Measurements from ENCODE around the gene TSBP1.
"Not testable (repeated sequence)": the region's sequence is repeated elsewhere in the genome, so short reads cannot be mapped to it uniquely, and the experiment has no call there.

The TSBP1 gene

DNA sequence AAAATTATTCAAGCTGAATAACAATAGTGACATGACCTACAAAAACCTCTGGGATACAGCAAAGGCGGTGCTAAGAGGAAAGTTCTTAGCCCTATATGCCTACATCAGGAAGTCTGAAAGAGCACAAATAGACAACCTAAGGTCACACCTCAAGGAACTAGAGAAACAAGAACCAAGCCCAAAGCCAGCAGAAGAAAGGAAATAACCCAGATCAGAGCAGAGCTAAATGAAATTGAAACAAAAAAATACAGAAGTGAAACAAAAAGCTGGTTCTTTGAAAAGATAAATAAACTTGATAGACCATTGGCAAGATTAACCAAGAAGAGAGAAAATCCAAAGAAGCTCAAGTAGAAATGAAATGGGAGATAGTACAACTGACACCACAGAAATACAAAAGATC is 100.3 kb downstream of the TSBP1 start:
- DNase-seq = no peak

DNA sequence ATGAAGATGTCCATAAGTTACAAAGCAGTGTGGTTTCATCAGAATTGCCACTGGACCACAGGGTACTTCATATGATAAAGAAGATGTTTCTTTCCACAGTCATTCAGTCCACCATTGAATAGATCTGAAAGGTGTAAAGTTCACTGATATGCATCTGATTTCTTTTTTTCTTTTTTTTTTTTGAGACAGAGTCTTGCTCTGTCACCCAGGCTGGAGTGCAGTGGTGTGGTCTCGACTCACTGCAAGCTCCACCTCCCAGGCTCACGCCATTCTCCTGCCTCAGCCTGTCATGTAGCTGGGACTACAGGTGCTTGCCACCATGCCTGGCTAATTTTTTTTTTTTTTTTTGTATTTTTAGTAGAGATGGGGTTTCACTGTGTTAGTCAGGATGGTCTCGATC is 103.2 kb downstream of the TSBP1 start:
- not testable (repeated sequence) for DNase-seq

DNA sequence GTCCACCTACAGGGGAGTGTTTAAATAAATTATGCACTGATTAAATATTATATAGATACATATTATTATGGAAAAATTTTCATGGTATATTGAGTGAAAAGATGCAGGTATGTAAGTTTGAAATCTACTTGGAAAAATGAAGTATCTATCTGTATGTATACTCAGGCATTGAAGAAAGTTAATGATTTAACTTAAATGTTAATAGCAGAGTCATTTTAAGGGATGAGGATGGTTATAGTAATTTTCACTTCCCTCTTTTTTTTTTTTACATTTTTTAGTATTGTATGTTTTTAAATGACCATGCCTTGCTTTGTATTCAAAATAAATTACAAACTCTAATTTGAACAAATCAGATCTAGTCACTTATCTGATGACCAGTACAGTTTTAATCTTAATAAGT is 104.7 kb downstream of the TSBP1 start:
- no peak for DNase-seq

DNA sequence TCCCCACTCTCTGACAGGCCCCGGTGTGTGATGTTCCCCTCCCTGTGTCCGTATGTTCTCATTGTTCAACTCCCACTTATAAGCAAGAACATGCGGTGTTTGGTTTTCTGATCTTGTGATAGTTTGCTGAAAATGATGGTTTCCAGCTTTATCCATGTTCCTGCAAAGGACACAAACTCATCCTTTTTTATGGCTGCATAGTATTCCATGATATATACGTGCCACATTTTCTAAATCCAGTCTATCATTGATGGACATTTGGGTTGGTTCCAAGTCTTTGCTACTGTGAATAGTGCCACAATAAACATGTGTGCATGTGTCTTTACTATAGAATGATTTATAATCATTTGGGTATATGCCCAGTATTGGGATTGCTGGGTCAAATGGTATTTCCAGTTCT is 114.4 kb downstream of the TSBP1 start:
- not testable (repeated sequence) for DNase-seq

DNA sequence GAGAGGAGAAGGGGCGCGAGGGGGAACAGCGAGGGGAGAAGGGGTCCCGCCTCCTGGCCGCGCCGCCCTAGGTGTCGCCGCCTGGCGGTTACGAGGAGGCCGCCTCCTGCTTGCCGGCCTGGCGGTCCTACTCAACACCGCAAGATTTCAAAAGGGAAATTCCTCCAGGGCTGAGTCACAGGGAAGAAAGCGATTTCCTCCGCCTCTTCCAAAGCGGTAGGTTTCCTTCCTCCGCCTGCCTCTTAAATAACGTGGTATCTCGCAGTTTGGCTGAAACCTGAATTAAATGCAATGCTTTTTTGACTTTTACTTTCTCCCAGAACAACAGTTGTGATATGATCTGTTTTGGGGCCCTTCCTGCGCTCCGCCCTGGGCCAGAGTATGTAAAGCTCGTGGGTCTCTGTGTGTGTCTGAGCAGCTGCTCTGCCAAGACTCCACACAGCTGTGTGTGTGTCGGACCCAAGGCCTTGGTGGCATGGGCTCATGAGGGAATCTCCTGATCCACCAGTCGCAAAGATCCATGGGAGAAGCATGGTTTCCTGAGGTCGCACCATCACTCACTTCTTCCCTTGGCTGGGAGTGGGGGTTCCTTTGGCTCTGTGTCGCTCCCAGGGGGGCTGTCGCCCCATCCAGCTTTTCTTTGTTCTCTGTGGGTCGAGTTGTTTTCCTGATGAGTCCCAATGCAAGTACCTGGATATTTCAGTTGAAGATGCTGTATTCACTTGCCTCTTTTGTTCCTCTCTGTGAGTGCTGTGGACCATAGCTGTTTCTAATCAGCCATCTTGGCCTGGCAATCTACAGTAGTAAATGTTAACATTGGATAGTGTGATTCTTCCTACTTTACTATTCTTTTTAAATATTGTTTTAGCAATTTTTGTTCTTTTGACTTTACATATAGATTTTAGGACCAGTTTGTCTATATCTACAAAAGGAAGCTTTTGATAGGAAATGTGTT is 116.2 kb downstream of the TSBP1 start:
- no peak for DNase-seq

DNA sequence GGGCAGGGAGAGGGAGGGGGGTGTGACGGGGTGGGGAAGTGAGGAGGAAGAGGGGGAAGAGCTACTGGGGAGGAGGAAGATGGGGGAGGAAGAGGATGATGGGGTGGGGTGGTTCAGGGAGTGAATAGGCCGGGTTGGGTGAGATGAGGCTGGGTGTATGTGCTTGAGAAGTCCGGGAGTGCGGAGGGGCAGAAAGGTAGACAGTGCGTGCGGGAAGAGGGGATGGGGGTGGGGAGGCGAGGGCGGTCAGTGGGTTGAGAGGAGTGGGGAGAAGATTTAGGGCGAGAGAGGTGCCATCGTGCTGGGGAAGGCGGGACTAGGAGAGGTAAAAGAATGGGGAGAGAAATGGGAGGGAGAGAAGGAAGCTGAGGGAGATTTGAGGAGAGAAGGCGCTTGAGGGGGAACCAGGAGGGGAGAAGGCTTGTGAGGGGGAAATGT is 116.9 kb downstream of the TSBP1 start:
- DNase-seq = no peak

DNA sequence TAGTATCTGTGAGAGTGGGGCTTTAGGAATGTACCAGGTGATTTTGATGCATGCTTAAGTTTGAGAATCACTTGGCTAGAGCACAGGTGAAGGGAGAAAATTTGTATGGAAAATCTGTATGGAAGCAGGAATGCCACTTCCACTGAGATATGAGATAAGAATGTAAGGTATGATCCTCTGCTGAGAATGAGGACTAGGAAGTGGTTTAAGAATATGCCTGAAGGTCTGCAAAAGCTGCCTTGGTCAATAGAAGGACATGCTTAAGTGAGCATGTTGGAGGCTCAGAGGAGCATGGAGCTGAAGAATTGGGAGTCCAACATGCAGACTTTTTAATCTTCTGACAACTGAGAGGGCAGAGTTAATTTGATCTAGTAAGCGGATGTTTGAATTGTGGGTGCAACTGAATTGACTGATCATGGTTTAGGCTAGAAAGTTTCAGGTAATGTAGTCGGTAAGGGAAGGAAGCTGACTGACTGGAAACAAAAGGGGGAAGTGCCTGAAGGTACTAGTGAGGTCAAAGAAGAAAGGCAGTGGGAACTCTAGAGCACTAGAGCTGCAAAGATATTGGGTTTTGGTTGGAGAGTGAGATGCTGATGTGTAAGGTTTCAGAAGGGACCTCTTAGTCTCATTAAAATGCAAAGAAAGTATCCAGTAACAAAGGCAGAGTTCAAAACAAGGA is 119.2 kb downstream of the TSBP1 start:
- DNase-seq = no peak

DNA sequence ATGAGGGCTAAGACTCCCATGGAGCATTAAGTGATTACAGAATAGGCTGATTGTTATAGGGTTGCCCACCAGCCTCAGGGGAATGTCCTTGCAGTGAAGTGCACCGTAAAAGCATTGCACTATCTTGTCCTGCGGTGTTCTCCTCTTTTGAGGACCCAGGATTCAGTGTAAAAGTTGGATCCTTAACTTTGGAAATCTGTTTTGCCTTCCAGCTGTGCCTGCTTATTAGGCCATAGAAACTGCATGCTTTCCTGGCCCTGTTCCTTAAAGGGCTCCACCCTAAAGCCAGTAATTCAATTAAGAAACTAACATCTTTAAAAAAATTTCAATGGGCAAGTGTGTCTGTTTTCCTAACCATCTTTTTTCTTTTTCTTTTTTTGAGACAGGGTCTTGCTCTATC is 122.4 kb downstream of the TSBP1 start:
- DNase-seq = no peak

DNA sequence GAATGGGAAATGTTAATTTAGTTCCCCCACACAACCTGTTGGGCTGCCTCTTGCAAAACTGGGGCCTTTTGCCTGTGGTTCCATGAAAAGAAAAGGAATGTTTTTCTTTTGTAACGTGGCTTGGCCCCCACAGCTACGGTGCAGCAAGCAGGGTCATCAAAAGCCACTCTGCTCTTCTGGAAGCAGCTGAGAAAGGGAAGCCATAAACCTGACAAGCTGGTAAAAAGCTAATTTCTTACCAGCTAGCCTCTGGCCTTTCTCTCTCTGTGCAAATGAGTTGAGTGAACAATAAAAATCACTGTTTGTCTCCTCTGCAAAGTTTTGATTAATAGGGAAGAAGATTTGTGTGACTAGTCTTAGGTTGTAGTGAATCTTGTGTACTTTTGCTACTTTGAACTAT is 124.3 kb downstream of the TSBP1 start:
- no peak for DNase-seq

DNA sequence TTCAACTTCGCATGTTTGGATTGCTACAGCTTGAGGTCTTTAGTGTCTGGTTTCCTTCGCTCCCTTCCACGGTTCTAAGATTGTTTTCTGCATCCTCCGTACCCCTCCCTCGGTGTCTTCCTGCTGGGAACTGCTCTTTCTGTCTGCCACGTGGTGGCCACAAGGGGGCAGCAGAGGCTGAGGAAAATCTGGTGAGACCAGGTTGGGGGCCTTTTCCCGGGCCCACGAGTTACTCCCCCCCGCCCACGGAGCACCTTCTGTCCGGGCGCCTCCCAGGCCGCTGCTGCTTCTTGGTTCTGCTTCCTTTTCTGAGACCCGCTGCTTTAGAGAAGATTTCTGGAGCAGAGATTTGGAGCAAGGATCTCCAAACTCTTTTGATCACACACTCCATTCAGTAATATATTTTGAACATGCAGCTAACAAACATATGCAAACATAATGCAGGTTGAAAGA is 126.7 kb downstream of the TSBP1 start:
- no peak for DNase-seq

DNA sequence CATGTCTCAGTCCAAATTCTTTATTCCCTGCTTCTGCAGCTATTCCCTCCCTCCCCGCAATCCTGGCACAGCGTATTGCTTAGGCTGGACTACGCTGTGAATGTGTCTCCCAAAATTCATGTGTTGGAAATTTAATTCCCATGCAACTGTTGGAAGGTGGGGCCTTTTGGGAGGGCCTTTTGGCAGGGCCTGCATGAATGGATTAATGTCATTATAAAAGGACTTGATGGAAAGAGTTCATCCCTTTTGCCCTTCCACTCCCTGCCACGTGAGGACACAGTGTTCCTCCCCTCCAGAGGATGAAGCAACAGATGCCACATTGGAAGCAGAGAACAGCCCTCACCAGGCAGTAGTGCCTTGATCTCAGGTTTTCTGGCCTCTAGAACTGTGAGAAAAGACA is 127.4 kb downstream of the TSBP1 start:
- no peak for DNase-seq
